ENCODE measurements around the gene PRC1.

Gene PRC1

DNA sequence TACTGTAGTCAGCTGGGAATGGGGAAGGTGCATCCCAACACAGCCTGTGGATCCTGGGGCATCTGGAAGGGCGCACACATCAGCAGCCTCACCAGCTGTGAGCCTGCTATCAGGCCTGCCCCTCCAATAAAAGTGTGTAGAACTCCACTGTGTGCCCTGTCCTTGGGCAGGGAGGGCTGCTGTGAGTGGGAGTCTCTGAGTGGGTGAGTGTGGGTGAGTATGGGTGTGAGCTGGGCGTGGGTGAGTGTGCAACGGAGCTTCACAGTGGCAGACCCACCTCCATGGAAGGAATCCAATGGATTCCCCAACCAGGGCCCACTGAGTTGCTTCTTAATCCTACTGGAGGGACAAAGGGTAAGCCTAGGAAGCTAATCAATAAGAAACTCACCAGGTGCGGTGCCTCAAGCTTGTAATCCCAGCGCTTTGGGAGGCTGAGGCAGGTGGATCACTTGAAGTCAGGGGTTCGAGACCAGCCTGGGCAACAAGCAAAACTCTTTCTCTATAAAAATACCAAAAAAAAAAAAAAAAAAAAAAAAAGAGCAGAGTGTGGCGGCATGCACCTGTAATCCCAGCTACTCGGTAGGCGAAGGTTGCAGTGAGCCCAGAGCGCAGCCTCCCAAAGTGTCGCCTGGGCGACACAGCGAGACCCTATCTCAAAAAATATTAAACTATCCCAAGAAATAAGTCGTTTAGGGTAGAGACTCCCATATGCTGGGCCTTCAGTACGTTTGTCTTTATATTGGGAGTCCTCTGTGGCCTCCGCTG lies 40.2 kb downstream of the PRC1 start:
- peak; percentile 29 for DNase-seq (ENCODE audit: low spot score)
- in situ Hi-C loops (cut with MboI; ENCODE audit: low sequenced_read_pairs, unreplicated experiment), result no loop called here
- TF ChIP-seq, protein P1, sequence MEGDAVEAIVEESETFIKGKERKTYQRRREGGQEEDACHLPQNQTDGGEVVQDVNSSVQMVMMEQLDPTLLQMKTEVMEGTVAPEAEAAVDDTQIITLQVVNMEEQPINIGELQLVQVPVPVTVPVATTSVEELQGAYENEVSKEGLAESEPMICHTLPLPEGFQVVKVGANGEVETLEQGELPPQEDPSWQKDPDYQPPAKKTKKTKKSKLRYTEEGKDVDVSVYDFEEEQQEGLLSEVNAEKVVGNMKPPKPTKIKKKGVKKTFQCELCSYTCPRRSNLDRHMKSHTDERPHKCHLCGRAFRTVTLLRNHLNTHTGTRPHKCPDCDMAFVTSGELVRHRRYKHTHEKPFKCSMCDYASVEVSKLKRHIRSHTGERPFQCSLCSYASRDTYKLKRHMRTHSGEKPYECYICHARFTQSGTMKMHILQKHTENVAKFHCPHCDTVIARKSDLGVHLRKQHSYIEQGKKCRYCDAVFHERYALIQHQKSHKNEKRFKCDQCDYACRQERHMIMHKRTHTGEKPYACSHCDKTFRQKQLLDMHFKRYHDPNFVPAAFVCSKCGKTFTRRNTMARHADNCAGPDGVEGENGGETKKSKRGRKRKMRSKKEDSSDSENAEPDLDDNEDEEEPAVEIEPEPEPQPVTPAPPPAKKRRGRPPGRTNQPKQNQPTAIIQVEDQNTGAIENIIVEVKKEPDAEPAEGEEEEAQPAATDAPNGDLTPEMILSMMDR (IDR thresholded peaks at IDR 0.05; ENCODE audit: borderline replicate concordance, control extremely low read depth, extremely low read depth, insufficient read depth, missing control alignments), result no peak

DNA sequence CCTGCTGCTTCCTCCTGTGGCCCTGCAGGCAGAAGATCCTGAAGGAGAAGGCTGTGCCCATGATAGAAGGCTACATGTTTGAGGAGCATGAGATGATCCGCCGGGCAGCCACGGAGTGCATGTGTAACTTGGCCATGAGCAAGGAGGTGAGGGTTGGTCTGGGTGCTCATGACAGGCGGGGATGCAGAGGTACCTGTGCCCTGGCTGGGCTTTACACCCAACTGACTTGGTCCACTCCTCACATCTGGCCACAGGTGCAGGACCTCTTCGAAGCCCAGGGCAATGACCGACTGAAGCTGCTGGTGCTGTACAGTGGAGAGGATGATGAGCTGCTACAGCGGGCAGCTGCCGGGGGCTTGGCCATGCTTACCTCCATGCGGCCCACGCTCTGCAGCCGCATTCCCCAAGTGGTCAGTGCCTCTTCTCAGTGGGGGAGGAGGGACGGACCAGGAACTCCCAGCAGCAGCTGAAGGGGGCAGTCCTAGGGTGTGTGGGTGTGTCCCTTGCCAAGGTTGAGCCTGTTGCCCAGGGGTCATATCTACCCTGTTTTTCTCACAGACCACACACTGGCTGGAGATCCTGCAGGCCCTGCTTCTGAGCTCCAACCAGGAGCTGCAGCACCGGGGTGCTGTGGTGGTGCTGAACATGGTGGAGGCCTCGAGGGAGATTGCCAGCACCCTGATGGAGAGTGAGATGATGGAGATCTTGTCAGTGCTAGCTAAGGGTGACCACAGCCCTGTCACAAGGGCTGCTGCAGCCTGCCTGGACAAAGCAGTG lies 41.2 kb downstream of the PRC1 start:
- DNase-seq (ENCODE audit: low spot score), result peak; percentile 10
- in situ Hi-C loops (cut with MboI; ENCODE audit: low sequenced_read_pairs, unreplicated experiment), result no loop called here

DNA sequence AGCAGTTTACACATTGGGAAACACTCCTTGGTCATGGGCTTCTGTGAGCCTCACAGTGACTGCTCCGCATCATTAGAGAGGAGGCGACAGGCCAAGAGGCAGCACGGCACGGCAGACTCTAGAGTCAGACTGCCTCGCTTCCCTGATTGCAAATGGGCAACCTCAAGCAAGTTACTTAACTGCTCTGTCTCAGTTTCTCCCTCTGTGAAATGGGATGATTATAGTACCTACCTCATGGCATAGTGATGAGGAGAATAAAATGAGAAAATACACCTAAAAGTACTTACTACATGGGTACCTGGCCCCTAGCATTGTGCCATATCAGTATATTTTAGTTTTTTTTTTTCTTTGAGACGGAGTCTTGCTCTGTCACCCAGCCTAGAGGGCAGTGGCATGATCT lies 43.7 kb downstream of the PRC1 start:
- in situ Hi-C loops (cut with MboI; ENCODE audit: low sequenced_read_pairs, unreplicated experiment), result no loop called here
- DNase-seq (ENCODE audit: low spot score), result peak; percentile 7
- TF ChIP-seq, protein P1 (IDR thresholded peaks at IDR 0.05; ENCODE audit: borderline replicate concordance, control extremely low read depth, extremely low read depth, insufficient read depth, missing control alignments), result no peak

More for the DNA sequence above, 41.2 kb downstream of the PRC1 start:
- TF ChIP-seq, protein P1 (IDR thresholded peaks at IDR 0.05; ENCODE audit: borderline replicate concordance, control extremely low read depth, extremely low read depth, insufficient read depth, missing control alignments), result no peak

DNA sequence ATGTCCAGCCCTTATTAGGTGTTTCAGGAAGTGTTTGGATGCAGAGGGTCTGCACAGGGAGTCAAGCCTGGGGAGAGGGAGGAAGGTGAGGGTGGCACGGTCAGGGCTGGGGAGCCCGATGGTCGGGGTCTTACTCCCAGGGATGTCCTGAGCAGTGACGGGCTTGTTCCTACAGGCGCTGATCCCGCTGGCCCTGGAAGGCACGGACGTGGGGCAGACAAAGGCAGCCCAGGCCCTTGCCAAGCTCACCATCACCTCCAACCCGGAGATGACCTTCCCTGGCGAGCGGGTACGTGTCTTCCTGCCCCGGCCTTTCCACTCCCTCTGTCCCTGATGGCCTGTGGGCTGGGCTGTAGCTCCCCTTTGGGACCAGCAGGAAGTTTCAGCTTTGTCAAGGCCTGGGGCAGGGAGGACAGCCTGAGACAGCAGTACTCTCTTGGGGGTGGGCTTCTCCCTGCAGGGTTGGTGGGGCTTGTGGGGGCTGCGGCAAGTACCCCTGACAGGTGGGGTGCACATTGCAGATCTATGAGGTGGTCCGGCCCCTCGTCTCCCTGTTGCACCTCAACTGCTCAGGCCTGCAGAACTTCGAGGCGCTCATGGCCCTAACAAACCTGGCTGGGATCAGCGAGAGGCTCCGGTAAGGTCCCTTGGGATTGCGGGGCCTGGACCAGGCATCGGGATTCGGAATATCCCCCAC lies 44.2 kb downstream of the PRC1 start:
- in situ Hi-C loops (cut with MboI; ENCODE audit: low sequenced_read_pairs, unreplicated experiment), result no loop called here
- TF ChIP-seq, protein P1 (IDR thresholded peaks at IDR 0.05; ENCODE audit: borderline replicate concordance, control extremely low read depth, extremely low read depth, insufficient read depth, missing control alignments), result no peak
- DNase-seq (ENCODE audit: low spot score), result peak; percentile 8

DNA sequence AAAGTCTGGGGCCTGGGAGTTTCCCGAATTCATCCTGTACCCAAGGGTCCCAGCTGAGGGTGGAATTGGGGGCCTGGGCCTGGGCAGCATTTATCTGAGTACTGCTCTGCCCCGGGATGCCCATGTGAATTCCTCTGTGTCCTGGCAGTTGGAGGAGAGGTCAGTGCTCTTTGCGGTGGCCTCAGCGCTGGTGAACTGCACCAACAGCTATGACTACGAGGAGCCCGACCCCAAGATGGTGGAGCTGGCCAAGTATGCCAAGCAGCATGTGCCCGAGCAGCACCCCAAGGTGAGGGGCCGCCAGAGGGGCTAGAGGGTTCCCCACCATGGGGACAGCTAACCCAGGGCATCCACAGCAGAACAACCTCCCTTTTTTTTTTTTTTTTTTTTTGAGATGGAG lies 45.8 kb downstream of the PRC1 start:
- no peak for DNase-seq (ENCODE audit: low spot score)
- in situ Hi-C loops (cut with MboI; ENCODE audit: low sequenced_read_pairs, unreplicated experiment), result no loop called here
- TF ChIP-seq, protein P1 (IDR thresholded peaks at IDR 0.05; ENCODE audit: borderline replicate concordance, control extremely low read depth, extremely low read depth, insufficient read depth, missing control alignments), result no peak

DNA sequence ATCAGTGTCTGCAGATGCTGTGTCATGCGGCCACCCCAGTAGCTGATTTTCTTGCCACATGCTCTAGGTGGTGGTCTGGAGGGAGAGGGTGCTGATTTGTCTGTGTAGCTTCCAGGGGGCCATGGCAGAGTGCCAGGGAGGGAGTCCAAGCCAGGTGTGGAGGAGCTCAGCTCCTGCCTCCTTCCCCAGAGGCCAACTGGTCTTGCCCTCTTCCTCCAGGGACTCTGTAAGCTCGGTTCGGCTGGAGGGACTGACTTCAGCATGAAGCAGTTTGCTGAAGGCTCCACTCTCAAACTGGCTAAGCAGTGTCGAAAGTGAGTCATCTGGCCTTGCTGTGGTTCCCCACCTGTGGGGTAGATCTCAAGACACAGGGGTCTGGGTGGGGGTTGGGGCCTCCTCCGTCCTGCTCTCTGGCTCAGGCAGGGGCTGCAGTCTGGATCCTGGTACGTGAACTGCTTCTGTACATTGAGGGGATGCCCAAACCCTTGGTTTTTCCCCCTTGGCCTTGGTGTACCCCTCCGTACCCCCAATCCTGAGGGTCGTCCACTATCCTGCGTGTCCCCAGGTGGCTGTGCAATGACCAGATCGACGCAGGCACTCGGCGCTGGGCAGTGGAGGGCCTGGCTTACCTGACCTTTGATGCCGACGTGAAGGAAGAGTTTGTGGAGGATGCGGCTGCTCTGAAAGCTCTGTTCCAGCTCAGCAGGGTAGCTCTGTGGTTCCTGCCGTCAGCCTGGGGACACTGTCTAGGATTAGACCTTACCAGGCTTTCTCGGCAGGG lies 46.6 kb downstream of the PRC1 start:
- TF ChIP-seq, protein P1 (IDR thresholded peaks at IDR 0.05; ENCODE audit: borderline replicate concordance, control extremely low read depth, extremely low read depth, insufficient read depth, missing control alignments), result no peak
- in situ Hi-C loops (cut with MboI; ENCODE audit: low sequenced_read_pairs, unreplicated experiment), result no loop called here
- no peak for DNase-seq (ENCODE audit: low spot score)
